ENCODE results near the gene VSTM2B.

- no peak for TF ChIP-seq CTCF (IDR thresholded peaks at IDR 0.05; ENCODE audit: low read length)
- TF ChIP-seq EZH2 (IDR thresholded peaks at IDR 0.05; ENCODE audit: borderline replicate concordance, low read length): no peak
Measured at GRCh38 chr19:29504454-29504853, 21.3 kb upstream of the VSTM2B start.

Data from OCI-LY1 (cell line).